ENCODE data around the gene RAB11A.

GRCh38 chr15:65896236-65896635 is 26.9 kb downstream of the RAB11A start:
- TF ChIP-seq CTCF (conservative IDR thresholded peaks at IDR 0.05; ENCODE audit: low read length) (no peak), EZH2phosphoT487 (IDR thresholded peaks at IDR 0.05; ENCODE audit: borderline replicate concordance, low read depth, low read length) (no peak)

All from OCI-LY7 (cell line).